Erythroblast (primary cell): Measurements from ENCODE around the gene MAP6.

Experiments used
- GATA1 ChIP-seq: IDR thresholded peaks from 2 replicates; pipeline ENCODE4 v1.6.1; 2011; ENCODE audit warnings: low read depth, mild to moderate bottlenecking, control low read depth, low read length, moderate library complexity
- POLR2A ChIP-seq: IDR thresholded peaks from 2 replicates; pipeline ENCODE4 v1.6.1; 2011; ENCODE audit warnings: mild to moderate bottlenecking, low read length

DNA sequence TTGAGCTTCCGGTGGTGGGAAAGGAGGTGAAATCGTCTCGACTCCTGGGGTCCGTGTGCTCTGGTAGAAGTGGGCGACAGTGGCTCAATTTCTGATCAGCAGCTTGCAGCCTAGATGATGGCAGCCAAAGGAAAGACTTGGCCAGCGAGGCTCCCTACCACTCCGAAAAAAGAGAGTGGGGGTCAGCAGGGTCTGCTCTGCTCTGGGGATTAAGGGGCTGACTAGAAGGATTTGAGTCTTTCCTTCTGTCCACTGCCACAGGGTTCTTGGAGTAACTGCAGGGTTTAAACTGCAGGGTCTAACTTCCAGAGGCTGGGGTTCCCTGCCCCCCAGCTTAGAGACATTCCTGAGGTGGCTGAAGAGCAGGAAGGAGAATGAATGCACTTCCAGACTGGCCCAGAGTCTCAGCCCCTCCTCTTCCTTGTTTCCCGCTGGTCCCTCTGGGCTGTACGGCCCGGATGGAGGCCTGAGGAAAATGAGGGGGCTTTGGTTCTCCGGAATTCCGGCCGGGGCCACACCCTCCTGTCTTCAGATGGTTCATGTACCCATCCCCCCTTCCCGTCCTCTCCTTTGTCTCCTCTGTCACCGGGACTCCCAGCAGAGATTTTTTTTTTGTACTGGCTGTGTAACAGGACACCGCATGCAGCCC, 105.9 kb downstream of the MAP6 start:
- TF ChIP-seq POLR2A (peak; percentile 93), GATA1 (no peak)
